ENCODE results near the gene MYD88. TPM values are rescaled to one million over a fixed set of nuclear protein-coding genes. Genes with fewer than 3 reads are reported as not detected.

Gene MYD88
- total and polyA plus RNA-seq, 2 experiments from 2014 or later = 12.7 to 51.4 TPM

GRCh38 chr3:38115645-38116427 lies 22.6 kb upstream of the MYD88 start:
- no peak for DNase-seq (ENCODE audit: low spot score)
- H4K20me1 ChIP-seq (ENCODE audit: insufficient read depth, poor library complexity, severe bottlenecking) = no peaks in the 10 kb centered on the region
- TF ChIP-seq CTCF (IDR thresholded peaks at IDR 0.05; ENCODE audit: poor library complexity) = no peak
- no peak for TF ChIP-seq EZH2 (IDR thresholded peaks at IDR 0.05; ENCODE audit: borderline replicate concordance)
- TF ChIP-seq EZH2phosphoT487 (IDR thresholded peaks at IDR 0.05; ENCODE audit: low read depth, severe bottlenecking, unreplicated experiment) = no peak
- no peaks in the 10 kb centered on the region for H3K79me2 ChIP-seq
- H3K27me3 ChIP-seq = no peaks in the 10 kb centered on the region
- H3K4me2 ChIP-seq = no peak overlapping the region
- H3K36me3 ChIP-seq (replicated peaks; ENCODE audit: insufficient read depth, low read depth) = no peaks in the 10 kb centered on the region
- H3K9me2 ChIP-seq (replicated peaks; ENCODE audit: insufficient read depth) = no peaks in the 10 kb centered on the region
- no peaks in the 10 kb centered on the region for H3K4me1 ChIP-seq (ENCODE audit: insufficient read depth)
- no peaks in the 10 kb centered on the region for H3K9me3 ChIP-seq (ENCODE audit: low read depth)
- no peak overlapping the region for H2AFZ ChIP-seq
- no peak overlapping the region for H3K27ac ChIP-seq
- 88% methylated on average over 9 of the region's 9 CpGs for WGBS (ENCODE audit: low lambda C conversion rate, missing lambda C conversion rate)
- no peak overlapping the region for H3K4me3 ChIP-seq

GRCh38 chr3:38116471-38117162 lies 21.8 kb upstream of the MYD88 start:
- no peaks in the 10 kb centered on the region for H3K9me2 ChIP-seq (replicated peaks; ENCODE audit: insufficient read depth)
- H4K20me1 ChIP-seq (ENCODE audit: insufficient read depth, poor library complexity, severe bottlenecking) = no peaks in the 10 kb centered on the region
- no peak overlapping the region for H3K4me3 ChIP-seq
- H2AFZ ChIP-seq = no peak overlapping the region
- no peaks in the 10 kb centered on the region for H3K9me3 ChIP-seq (ENCODE audit: low read depth)
- no peaks in the 10 kb centered on the region for H3K27me3 ChIP-seq
- no peaks in the 10 kb centered on the region for H3K36me3 ChIP-seq (replicated peaks; ENCODE audit: insufficient read depth, low read depth)
- WGBS (ENCODE audit: low lambda C conversion rate, missing lambda C conversion rate) = 90% methylated on average over 12 of the region's 12 CpGs
- no peak for DNase-seq (ENCODE audit: low spot score)
- no peaks in the 10 kb centered on the region for H3K79me2 ChIP-seq
- no peak overlapping the region for H3K4me2 ChIP-seq
- TF ChIP-seq EZH2phosphoT487 (IDR thresholded peaks at IDR 0.05; ENCODE audit: low read depth, severe bottlenecking, unreplicated experiment) (no peak), CTCF (IDR thresholded peaks at IDR 0.05; ENCODE audit: poor library complexity) (no peak), EZH2 (IDR thresholded peaks at IDR 0.05; ENCODE audit: borderline replicate concordance) (no peak)
- no peak overlapping the region for H3K27ac ChIP-seq
- H3K4me1 ChIP-seq (ENCODE audit: insufficient read depth) = no peaks in the 10 kb centered on the region

- Histone ChIP-seq H3K79me2 (no peaks in the 10 kb centered on the region), H3K4me1 (ENCODE audit: insufficient read depth) (no peaks in the 10 kb centered on the region), H3K4me2 (no peak overlapping the region), H3K27ac (no peak overlapping the region), H4K20me1 (ENCODE audit: insufficient read depth, poor library complexity, severe bottlenecking) (no peaks in the 10 kb centered on the region), H3K4me3 (no peak overlapping the region), H2AFZ (no peak overlapping the region), H3K36me3 (replicated peaks; ENCODE audit: insufficient read depth, low read depth) (no peaks in the 10 kb centered on the region), H3K27me3 (no peaks in the 10 kb centered on the region), H3K9me2 (replicated peaks; ENCODE audit: insufficient read depth) (no peaks in the 10 kb centered on the region), H3K9me3 (ENCODE audit: low read depth) (no peaks in the 10 kb centered on the region)
- WGBS (ENCODE audit: low lambda C conversion rate, missing lambda C conversion rate) = 90% methylated on average over 8 of the region's 10 CpGs
- DNase-seq (ENCODE audit: low spot score) = no peak
- no peak for TF ChIP-seq EZH2 (IDR thresholded peaks at IDR 0.05; ENCODE audit: borderline replicate concordance)
Observed at GRCh38 chr3:38117163-38117716, 21.2 kb upstream of the MYD88 start.
